ENCODE measurements around the gene KLHDC8A.
"Not testable (repeated sequence)": the region's sequence is repeated elsewhere in the genome, so short reads cannot be mapped to it uniquely, and the experiment has no call there.

KLHDC8A gene

DNA sequence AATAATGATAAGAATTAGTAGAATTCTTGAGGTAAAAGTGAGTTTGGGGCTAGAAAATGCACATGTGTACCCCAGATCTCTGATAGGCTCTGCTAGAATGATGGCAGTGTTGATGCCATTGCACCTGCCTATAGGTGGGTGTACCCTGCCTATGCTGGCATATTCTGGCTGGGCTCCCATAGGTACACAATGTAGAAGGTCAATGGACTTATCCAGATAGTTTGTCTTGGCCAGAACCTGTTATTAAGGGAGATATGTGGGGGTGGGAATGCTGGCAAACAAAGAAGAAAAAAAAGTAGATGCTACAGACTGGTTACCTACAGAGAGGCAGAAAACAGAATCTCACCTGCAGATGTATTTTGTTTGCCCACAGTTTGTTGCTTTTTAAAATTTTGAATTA lies 14.1 kb upstream of the KLHDC8A start:
- no peak for DNase-seq

DNA sequence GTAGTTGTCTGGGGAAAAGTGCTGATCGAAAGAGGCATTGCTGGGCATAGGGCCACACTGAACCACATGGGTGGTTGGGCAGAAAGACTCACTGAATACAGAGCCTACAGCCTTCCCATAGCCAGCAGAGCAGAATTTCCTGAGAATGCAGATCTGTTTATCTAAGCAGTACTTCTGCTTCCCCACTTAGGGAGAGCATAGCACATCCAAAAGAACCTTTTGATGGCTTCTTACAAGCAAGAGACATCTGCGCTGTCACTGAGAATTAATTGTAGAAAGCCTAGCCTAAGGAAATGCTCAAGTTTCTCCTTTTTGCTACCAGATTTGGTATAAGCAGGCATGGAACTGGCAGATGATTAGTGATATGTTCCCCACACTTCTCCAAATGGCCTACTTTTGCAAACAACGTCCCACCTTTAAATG lies 13.0 kb upstream of the KLHDC8A start:
- no peak for DNase-seq

DNA sequence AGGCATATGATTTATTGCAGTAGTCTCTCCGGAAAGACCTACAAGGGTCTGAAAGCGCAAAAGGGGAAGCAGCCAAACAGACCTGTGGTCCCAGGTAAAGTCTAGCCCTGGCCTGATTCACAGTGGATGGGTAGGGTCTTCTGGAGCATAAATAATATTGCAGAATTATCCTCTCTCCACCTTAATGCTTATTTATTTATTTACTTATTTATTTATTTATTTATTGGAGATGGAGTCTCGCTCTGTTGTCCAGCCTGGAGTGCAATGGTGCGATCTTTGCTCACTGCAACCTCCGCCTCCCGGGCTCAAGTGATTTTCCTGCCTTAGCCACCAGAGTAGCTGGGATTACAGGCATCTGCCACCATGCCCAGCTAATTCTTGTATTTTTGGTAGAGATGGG lies 11.8 kb upstream of the KLHDC8A start:
- no peak for DNase-seq

DNA sequence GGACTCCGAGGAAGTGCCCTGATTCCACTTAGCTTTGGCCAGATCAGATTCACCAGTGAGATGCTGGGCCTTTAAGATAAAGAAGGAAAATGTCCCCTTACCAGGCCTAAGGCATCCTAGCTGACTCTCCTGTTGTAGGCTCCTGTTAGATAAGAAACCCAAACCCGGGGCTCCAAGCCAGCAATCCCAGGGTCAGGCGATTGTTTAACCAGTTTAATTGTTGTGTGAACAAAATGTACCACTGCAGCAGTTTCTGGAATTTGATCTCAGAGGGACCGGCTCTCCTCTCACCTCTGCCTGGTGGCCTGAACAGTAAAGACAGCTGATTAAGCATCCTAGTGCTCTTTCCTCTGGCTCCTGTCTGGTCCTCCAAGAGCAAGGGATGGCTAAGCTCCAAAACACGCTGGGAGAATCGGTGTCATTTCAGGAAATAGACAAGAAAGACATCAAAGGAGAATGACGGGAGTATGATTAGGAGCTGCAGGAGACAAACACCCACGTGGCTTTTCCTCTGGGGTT lies 9.3 kb upstream of the KLHDC8A start:
- no peak for DNase-seq

DNA sequence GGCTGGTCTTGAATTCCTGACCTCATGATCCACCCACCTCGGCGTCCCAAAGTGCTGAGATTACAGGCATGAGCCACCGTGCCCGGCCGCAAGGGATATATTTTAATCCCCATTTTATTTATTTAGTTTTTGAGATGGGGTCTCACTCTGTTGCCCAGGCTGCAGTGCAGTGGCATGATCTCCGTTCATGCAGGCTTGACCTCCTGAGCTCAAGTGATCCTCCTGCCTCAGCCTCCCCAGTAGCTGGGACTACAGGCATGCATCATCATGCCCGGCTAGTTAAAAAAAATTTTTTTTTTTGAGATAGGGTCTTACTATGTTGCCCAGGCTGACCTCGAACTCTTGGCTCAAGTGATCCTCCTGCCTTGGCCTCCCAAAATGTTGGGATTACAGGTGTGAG lies 8.4 kb upstream of the KLHDC8A start:
- DNase-seq: not testable (repeated sequence)

DNA sequence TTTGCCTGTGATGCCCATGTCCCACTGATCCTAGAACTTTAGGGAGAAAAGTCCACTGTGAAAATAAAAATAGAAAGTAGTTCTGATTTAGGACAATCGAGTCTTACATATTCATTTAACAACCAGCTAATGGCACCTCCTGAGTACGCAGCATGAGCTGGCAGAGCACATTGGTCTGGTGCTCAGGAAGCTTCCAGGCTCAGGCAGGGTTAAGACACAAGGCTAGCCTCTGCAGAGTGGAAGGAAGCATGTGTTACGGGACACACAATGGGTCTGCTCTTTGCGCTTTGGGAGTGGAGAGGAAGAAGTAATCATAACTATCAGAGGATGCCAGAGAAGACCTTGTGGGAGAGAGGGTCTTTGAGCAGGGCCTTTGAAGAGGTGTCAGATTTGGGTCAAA lies 4.2 kb upstream of the KLHDC8A start:
- DNase-seq: no peak

DNA sequence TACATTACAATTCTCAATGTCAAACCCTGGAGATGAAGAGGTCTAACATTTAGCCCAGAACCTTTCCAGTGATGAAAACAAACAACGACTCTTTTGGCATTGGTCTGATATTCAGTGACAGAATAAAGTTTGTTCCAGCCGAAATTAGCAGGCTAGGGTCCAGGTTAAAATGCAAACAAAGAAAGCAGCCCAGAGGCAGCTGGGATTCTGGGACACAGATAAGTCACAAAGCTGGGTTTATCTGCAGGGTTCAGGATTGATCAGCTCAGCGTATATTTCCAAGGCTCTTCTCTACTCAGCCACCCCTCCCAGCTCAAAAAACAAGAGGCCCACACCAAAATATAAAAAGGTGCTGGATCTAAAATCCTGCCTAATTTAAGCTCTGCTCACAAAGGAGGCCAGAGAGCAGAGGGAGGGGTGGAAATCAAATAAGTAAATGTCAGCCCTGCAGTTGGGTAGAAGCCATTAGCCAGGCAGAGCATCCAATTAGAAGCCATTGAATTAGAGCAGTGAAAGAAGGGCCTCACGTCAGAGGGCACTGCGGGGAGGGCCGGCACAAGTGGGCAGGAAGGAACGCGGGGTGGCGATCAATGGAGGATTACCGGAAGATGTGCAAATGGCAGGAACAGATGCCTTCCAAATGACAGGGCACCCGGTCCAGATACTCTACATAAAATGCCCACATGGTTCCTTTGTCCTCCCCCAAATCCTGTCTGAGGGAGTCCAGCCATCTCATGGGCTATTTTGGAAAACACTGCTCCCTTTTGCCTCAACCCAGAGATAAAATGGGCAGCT lies 3.2 kb upstream of the KLHDC8A start:
- no peak for DNase-seq

DNA sequence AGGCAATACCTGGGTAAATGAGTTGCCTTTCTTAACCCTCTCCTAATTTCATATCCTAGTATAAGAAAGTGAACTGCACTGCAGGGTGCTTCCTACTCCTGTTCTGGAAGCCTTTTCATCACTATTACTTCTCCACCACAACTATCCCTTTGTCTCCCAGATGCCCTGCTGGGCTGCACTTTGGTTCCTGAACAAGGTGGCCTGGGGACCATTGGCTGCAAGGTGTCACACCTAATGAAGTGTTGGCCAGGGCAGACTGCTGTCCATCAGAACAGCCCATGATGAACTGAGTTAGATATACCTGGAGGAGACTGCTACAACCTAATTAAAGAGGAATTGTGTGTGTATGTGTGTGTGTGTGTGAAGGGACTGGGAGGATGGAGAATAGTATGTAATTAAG lies 1.9 kb upstream of the KLHDC8A start:
- DNase-seq: no peak

DNA sequence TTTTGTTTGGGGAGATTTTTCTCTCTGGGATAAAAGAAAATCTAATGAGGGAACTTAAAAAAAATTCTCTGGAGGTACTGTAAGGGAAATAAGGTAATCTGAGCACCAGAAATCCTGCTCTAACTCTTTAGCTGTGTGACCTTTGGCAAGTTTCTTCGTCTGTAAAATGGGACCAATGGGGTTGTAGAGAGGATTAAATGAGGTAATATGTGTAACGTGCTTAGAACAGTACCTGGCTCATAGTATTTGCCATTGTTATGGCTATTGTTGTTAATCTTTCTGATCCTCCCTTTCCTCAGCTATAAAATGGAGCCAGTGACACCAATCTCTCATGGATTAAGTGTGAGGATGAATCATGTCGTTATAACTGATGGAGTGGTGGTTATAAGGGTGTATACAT lies 845 bp upstream of the KLHDC8A start:
- DNase-seq: no peak

DNA sequence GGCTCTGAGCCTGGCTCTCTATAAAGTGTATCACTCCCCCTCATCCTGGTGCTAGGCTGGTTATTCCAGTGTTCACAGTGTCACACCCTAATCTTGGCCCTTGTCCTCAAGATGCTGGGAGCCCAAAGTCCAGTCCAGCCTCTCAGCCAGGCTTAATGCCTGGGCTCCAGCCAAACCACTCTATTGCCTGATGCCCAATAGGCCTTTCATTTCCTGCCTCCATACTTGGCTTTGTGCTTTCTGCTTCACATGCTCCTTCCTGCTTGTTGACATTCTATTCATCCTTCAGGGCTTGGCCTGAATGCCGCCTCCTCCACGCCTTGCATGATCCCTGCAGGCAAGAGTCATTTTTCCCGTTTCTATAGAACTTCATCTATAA lies 1.7 kb downstream of the KLHDC8A start:
- DNase-seq: no peak

DNA sequence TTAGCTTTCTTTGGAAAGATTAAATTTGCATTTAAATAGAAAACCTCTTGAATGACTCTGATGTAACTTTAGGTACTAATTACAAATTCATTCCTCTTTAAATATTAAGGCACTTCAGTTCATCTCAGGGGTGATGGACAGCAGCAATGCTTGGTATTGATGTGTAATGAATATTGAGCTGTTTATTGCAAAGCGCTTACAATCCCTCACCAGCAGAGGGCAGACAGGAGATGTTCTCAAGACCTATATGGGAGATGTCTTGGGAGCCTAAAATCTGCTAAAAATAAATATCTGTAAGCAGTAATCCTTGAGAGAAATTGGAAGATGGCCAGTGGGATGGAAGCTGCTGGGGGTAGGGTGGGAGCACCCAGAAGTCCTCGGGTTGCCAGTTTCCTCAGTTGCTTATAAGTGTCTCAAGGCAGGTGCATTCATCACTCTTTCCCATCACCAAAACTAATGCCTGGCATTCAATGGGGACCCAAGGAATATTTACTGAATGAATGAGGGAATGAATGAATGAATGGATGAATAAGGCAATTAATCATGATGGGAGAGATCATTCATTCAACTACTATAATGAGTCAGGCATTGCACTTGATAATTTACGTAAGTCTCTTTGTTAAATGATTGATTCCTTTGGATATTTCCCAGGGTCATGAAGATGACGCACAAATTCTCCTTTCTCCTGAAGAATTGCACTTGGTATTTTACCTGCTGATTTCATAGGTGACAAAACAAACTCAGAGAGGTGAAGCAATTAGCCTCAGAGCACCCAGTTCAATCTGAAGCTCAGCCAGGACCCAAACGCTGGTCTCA lies 2.3 kb downstream of the KLHDC8A start:
- DNase-seq: peak; percentile 71

DNA sequence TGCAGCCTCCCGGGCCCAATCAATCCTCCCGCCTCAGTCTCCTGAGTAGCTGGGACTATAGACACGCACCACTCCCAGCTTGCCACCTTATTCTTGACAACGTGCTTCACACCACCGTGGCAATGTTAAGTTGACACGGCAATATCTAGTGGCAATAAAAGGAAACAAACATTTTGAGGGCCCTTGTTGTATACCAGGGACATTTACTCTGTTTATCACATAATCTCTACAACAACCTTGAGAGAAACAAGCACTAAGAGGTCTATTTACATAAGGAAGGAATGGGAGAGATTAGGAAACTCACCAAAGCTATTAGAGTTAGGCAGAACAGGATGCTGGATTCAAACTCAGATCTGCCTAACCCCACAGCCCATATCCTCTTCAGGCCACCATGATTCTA lies 3.1 kb downstream of the KLHDC8A start:
- DNase-seq: no peak

DNA sequence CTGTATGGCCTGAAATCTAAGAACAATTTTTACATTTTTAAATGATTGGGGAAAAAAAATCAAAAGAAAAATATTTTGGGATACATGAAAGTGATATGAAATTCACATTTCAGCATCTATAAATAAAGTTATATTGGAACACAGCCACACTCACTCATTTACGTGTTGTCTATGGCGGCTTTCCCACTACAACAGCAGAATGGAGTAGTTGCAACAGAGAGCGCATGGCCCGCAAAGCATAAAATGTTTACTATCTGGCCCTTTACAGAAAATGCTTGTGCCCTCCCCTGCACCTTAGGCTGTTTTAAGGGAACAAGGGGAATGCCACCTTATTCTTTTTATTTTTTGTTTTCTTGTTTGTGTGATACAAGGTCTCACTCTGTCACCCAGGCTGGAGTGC lies 3.5 kb downstream of the KLHDC8A start:
- DNase-seq: no peak

DNA sequence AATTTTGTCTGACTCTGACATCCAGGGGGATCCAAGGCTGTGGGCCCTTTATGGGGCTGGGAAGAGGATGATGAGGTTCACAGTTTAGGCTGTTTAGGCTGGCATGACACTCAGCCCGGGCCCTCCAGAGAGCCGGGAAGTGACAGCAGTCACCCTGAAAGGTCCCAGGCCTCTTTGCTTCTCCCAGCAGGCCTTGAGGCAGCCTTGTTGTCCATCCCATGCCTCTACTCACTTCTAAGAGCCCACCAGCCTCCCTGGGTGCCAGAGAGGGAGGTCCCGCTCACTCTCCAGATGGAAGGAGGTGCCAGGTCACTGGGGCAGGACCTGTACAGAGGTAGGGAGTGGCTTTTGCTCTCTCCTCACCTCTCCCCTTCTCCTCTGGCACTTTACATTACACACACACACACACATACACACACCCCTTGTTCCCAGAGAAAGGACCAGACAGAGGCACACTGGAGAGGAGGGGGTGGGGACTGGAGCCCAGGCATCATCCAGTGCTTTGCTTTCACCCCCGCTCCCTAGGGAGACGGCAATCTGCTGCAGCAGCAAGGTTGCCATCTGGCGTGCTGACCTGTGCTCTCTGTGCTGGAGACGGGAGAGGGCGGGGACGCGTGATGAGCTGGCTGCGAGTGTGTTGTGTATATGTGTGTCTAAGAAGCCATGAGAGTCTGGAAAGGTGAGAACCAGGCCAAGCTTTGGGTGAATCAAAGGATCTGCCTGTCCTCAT lies 4.6 kb downstream of the KLHDC8A start:
- no peak for DNase-seq

DNA sequence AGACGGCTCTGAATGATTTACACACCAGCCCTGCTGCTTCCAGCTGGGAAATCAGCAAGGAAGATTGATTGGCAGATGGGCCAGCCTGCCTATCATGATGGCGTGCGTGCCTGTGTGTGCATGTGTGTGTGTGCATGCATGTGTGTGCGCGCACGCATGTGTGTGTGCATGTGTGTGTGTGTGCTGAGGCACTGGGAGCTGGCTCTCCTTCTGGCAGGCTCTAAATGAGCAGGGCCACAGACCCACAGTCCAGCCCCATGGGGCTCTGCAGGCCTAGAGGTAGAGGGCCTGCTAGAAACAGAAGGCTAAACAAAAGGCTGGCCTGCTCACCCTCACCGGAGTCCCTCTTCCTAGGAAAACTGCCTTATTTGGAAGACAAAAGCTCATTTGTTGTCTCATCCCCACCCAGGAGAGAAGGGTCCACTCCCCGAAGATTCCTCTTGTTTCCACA lies 6.0 kb downstream of the KLHDC8A start:
- no peak for DNase-seq

DNA sequence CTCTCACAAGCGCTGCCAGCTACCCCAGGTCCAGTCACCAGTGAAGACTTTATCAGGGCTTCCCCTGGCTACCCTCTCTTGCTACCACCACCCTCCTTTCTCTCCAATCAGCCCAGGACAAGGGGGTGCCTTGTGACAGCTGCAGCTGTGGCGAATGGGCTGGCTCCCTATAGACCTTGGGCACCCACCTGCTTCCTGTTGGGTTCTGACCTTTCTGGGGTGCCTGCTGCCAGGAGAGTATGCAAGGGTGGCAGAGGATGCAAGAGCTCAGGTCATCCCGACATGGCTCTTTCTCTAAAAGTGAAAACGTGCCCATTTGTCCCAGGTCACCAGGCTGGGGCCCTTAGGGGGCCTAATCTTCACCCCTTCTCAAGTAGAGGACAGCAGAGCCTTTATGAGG lies 6.6 kb downstream of the KLHDC8A start:
- DNase-seq: no peak

DNA sequence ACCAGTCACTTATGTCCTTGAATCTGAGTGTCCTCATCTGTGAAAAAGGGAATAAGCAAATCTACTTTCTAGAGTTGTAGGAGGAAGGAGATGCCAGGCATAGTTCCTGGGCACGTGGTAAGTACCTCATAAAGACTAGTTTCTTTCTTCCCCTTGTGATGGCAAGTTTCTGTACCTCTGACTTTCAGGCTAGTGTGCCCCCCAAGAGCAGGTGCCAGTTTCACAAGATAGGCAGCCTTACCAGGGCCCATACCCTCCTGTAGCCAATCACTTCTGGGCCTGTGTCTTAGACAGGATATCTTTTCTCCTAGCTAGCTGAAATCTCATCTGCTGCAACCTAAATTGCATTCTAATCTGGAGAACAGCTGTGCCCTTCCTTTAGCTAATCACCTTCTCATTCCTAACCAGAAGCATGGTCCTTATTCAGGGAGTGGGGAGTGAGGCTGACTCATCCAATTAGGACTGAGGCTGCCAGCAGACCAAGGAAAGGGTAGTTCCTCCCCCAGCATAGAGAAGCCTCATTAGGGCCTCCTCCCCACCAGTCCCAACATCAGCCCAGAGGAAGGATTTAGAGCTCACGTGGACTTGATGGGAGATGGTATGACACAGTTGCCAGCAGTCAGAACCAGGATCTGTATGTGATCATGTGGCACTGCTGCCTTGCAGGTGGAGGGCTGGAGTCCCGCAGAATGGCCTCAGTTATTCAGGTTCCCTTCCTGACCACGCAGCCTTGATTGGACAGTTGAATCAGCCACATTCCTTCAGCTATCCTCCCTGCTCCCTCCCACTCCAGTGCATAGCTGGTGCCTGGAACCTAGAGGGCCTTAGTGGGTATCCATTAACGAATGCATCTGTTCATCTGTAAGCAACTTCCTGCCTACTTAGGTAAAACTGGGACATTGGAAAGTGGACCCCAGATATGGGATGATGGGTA lies 7.9 kb downstream of the KLHDC8A start:
- no peak for DNase-seq

DNA sequence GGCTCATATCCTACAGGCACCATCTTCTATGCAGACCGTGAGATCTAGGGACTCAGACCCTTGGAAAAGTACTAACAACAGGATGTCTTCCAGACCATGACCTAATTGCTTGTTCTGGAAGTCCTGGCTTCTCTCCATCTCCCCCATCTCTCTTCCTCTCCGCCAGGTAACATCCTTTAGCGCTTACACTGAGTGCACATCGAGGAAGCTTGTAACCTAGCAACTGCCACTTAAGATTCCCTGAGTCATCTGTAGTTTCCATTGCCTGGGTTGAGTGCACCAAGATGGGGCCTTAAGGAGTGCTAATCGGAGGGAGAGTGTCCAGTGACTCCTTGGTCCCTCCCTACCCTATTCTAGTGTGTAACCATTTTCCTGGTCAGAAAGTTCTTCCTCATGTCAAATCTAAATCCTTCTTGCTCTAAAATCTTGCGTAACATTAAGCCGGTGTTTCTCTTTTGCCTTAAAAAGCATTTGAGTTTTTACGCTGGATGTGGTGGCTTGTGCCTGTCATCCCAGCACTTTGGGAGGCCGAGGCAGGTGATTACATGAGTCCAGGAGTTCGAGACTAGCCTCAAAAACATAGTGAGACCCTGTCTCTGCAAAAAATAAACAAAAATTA lies 9.7 kb downstream of the KLHDC8A start:
- DNase-seq: no peak

DNA sequence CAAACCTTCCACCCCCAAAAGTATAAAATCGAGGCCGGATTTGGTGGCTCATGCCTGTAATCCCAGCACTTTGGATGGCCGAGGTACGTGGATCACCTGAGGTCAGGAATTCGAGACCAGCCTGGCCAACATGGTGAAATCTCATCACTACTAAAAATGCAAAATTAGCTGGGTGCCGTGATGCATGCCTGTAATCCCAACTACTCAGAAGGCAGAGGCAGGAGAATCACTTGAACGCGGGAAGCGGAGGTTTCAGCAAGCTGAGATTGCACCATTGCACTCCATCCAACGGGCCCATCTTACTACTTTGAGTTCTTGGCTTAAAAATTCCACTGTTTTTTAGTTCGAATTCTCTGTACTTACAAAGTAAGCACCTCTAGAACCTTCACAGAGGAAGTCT lies 11.0 kb downstream of the KLHDC8A start:
- no peak for DNase-seq

DNA sequence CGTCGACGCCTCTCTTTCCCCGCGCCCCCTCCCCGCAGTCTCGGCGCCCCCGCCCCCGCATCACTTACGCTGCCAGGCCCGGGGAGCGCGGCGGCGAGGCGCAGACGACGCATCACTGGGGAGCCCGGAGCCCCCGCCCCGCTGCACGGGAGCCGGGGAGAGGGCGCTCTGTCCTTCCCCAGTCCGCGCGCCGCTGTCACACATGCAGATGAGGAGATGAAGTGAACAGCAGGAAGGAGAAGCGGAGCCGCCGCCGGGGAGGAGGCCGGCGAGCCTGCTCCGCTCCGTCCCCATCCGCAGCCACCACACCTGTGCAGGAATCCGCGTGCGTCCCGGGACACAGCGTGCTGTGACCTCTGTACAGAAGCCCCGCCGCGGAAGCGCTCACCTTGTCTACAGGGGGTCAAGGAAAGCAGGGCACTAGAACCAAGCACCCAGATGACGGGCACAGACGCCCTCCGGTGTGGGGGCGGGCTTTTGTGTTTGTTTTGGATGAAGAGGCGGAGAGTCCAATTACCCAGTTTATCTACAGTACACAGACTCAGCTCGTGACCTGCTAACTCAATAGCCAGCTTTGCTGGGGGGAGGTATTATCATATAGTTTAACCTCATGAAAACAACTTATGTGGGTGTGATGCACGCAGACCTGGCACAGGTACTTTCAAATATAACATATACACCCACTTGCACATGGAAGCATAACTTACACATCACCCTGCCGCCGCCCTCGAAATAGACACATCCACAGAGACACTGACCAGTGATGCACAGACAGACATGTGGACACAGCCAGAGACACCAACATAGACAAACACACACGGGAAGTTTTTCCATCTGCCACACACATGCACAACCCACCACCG lies 12.4 kb downstream of the KLHDC8A start:
- DNase-seq: peak; percentile 44
